Epidermal melanocyte (primary cell): ENCODE data around the gene TBCCD1.
"Not testable (repeated sequence)": the region's sequence is repeated elsewhere in the genome, so short reads cannot be mapped to it uniquely, and the experiment has no call there.

Experiments used
- DNase-seq: peaks from one replicate; pipeline ENCODE4 v3.0.0; 2011; ENCODE audit warnings: low spot score; ENCODE audit not compliant: insufficient read length

TBCCD1 gene

GRCh38 chr3:186596568-186597287 lies 29.6 kb upstream of the TBCCD1 start:
- DNase-seq, result no peak

- DNase-seq, result no peak
These were observed 27.5 kb upstream of the TBCCD1 start for GRCh38 chr3:186594591-186595113.

GRCh38 chr3:186593862-186594261 lies 26.7 kb upstream of the TBCCD1 start:
- DNase-seq, result no peak

- DNase-seq, result no peak
These were observed 25.5 kb upstream of the TBCCD1 start for GRCh38 chr3:186592682-186593081.

GRCh38 chr3:186590580-186591295 lies 23.6 kb upstream of the TBCCD1 start:
- no peak for DNase-seq

- no peak for DNase-seq
These were observed 22.9 kb upstream of the TBCCD1 start for GRCh38 chr3:186589856-186590579.

- no peak for DNase-seq
These were observed 22.0 kb upstream of the TBCCD1 start for GRCh38 chr3:186589121-186589520.

GRCh38 chr3:186588632-186589031 lies 21.5 kb upstream of the TBCCD1 start:
- no peak for DNase-seq

GRCh38 chr3:186587183-186587582 lies 20.0 kb upstream of the TBCCD1 start:
- no peak for DNase-seq

GRCh38 chr3:186586245-186586644 lies 19.1 kb upstream of the TBCCD1 start:
- not testable (repeated sequence) for DNase-seq

- no peak for DNase-seq
These were observed 16.7 kb upstream of the TBCCD1 start for GRCh38 chr3:186583831-186584230.

- DNase-seq, result no peak
These were observed 15.4 kb upstream of the TBCCD1 start for GRCh38 chr3:186582541-186582940.

GRCh38 chr3:186580785-186581184 lies 13.6 kb upstream of the TBCCD1 start:
- DNase-seq, result no peak

GRCh38 chr3:186577521-186577920 lies 10.4 kb upstream of the TBCCD1 start:
- DNase-seq, result no peak

- no peak for DNase-seq
These were observed 4.5 kb upstream of the TBCCD1 start for GRCh38 chr3:186571644-186572013.

- no peak for DNase-seq
These were observed 4.0 kb upstream of the TBCCD1 start for GRCh38 chr3:186570941-186571643.

GRCh38 chr3:186570096-186570940 lies 3.2 kb upstream of the TBCCD1 start, which contains the start of gene DNAJB11:
Gene DNAJB11 (plus strand): TSS chr3:186570720. CDS start chr3:186570898, 178 bp downstream.
- DNase-seq, result peak; percentile 96

- DNase-seq, result no peak
These were observed 2.6 kb upstream of the TBCCD1 start for GRCh38 chr3:186569779-186570095.

GRCh38 chr3:186569361-186569760 lies 2.2 kb upstream of the TBCCD1 start:
- not testable (repeated sequence) for DNase-seq

GRCh38 chr3:186566772-186567071 lies 417 bp downstream of the TBCCD1 start:
- no peak for DNase-seq

GRCh38 chr3:186564586-186564985 lies 2.6 kb downstream of the TBCCD1 start:
- no peak for DNase-seq
